Right lobe of liver (tissue), 6 donors: ENCODE results near the gene SPRR2F. TPM values are rescaled to one million over a fixed set of nuclear protein-coding genes. Genes with fewer than 3 reads are reported as not detected.

ENCODE experiments used
- ATAC-seq, 4 donors: fragments of 200-7000 bp; cut with Tn5 transposase; one replicate each; pipeline ENCODE4 v1.9.1; 2020; ENCODE audit warnings: mild to moderate bottlenecking in 4 of 4, moderate library complexity in 4 of 4
- DNase-seq, 3 donors: peaks; one replicate each; pipeline ENCODE4 v3.0.0-alpha.2; 2020
- H3K27ac ChIP-seq, 3 donors: fragments of 200-600 bp; one replicate each; pipeline ENCODE4 v1.8.0; 2022
- H3K27me3 ChIP-seq, 2 donors: fragments of 200-600 bp; one replicate each; pipeline ENCODE4 v1.8.0; 2022
- H3K36me3 ChIP-seq, 4 donors: fragments of 200-600 bp; sonication (generic) in 1 of 4; one replicate each; pipeline versions ENCODE4 v1.5.1 to v1.8.0; 2017 to 2022; ENCODE audit warnings: control low read depth in 1 of 4
- H3K4me1 ChIP-seq, 4 donors: fragments of 200-600 bp; sonication (generic) in 1 of 4; one replicate each; pipeline versions ENCODE4 v1.5.1 to v1.8.0; 2017 to 2022; ENCODE audit warnings: control low read depth in 1 of 4
- H3K4me3 ChIP-seq, 3 donors: fragments of 200-600 bp; one replicate each; pipeline ENCODE4 v1.8.0; 2022
- H3K9me3 ChIP-seq, 4 donors: fragments of 200-600 bp; sonication (generic) in 1 of 4; one replicate each; pipeline versions ENCODE4 v1.5.1 to v1.8.0; 2017 to 2022; ENCODE audit warnings: control low read depth in 1 of 4
- CTCF ChIP-seq, 4 donors: fragments of 200-600 bp in 3 of 4; fragments of 450-650 bp in 1 of 4; IDR thresholded peaks; one replicate each; pipeline versions ENCODE4 v1.5.1 to v1.8.0; 2016 to 2022; ENCODE audit warnings: antibody characterized with exemption in 4 of 4, mild to moderate bottlenecking in 2 of 4
- POLR2A ChIP-seq: fragments of 450-650 bp; IDR thresholded peaks from one replicate; pipeline ENCODE4 v1.6.1; 2017; ENCODE audit warnings: antibody characterized with exemption, mild to moderate bottlenecking
- WGBS: methylation state at CpG from one replicate; pipeline ENCODE4 v1.1.6; 2018; ENCODE audit warnings: low coverage, low lambda C conversion rate; ENCODE audit not compliant: insufficient coverage; ENCODE audit errors: missing lambda C conversion rate; 5-methylcytosine and 5-hydroxymethylcytosine counted together
- intact Hi-C, 2 donors: fragments of 100-400 bp; cut with DNase I; formaldehyde crosslinking; loops; one replicate each; pipeline versions ENCODE4 v1.11.2 to v1.14.1; 2022
- small RNA-seq, 2 experiments: library from RNA; depleted of rRNA; stranded (forward); fragments of <200 nt; gene quantifications; one replicate each; pipeline ENCODE3, GENCODE V24; 2016
- total RNA-seq, 6 experiments: library from RNA; depleted of rRNA in 2 of 6; stranded (reverse); fragments of >200 nt in 2 of 6; fragmentation: NEBNext Ultra II Directional in 3 of 6; extraction: Animal tissue kit (Norgen Biotek cat#: 25700) in 3 of 6; gene quantifications; one replicate each; pipeline versions ENCODE4 v1.1.0 to v1.2.4, GENCODE V29; 2016 to 2023
- donor health status: DM: no; HTN: yes; CAD: no.
- donor health status: DM: no; HTN: no; CAD: no.
- donor health status: DM: no; HTN: no; CAD: no.
- donor health status: DM: no; HTN: yes; CAD: no.
- donor health status: DM: no; HTN: yes; CAD: no.

SPRR2F gene
- total RNA-seq, 6 experiments from 2014 or later: not detected

- Histone ChIP-seq H3K4me3 (no peak overlapping the region), H3K9me3 (no peaks in the 10 kb centered on the region), H3K27me3 (no peaks in the 10 kb centered on the region), H3K36me3 (no peaks in the 10 kb centered on the region), H3K27ac (no peak overlapping the region), H3K4me1 (no peaks in the 10 kb centered on the region)
- ATAC-seq: no peak
- TF ChIP-seq POLR2A: no peak
- TF ChIP-seq CTCF (IDR thresholded peaks at IDR 0.05): no peak
- WGBS: 65% methylated on average over 3 of the region's 3 CpGs
- no peak for DNase-seq
- intact Hi-C loops: no loop called here
Measured at GRCh38 chr1:153081736-153082135, 31.6 kb downstream of the SPRR2F start.

- no peak for TF ChIP-seq POLR2A
- no peak for TF ChIP-seq CTCF (IDR thresholded peaks at IDR 0.05)
- Histone ChIP-seq H3K27me3 (no peaks in the 10 kb centered on the region), H3K27ac (no peak overlapping the region), H3K36me3 (no peaks in the 10 kb centered on the region), H3K4me3 (no peak overlapping the region), H3K4me1 (no peaks in the 10 kb centered on the region), H3K9me3 (no peaks in the 10 kb centered on the region)
- DNase-seq (no peak), ATAC-seq (no peak)
- intact Hi-C loops: no loop called here
- 29% methylated on average over 2 of the region's 5 CpGs for WGBS
Measured at GRCh38 chr1:153072806-153073726, 40.2 kb downstream of the SPRR2F start.

- no peak for DNase-seq
- no peak for TF ChIP-seq CTCF (IDR thresholded peaks at IDR 0.05)
- no peak for TF ChIP-seq POLR2A
- Histone ChIP-seq H3K27ac (no peak within 1 kb of the TSS), H3K9me3 (no peaks in the 10 kb centered on the region), H3K36me3 (no peaks in the 10 kb centered on the region), H3K4me3 (no peak within 1 kb of the TSS), H3K27me3 (no peaks in the 10 kb centered on the region), H3K4me1 (no peaks in the 10 kb centered on the region)
- 35% methylated on average over 2 of the region's 2 CpGs for WGBS
- no peak for ATAC-seq
- intact Hi-C loops: no loop called here
Measured at GRCh38 chr1:153071511-153071910, 41.8 kb downstream of the SPRR2F start, which contains the start of gene SPRR2B. SPRR2B (minus strand) TSS chr1:153071611; CDS start chr1:153070839, 772 bp downstream.

- ATAC-seq: no peak
- H3K4me3 ChIP-seq: no peak overlapping the region
- no peak overlapping the region for H3K27ac ChIP-seq
- H3K4me1 ChIP-seq: no peaks in the 10 kb centered on the region
- no peaks in the 10 kb centered on the region for H3K9me3 ChIP-seq
- no peaks in the 10 kb centered on the region for H3K27me3 ChIP-seq
- intact Hi-C loops: no loop called here
- H3K36me3 ChIP-seq: no peaks in the 10 kb centered on the region
- TF ChIP-seq CTCF (IDR thresholded peaks at IDR 0.05): no peak
- no peak for TF ChIP-seq POLR2A
- 36% methylated on average over 2 of the region's 2 CpGs for WGBS
- no peak for DNase-seq
Measured at GRCh38 chr1:153070243-153070642, 43.1 kb downstream of the SPRR2F start.

Small RNA genes lying within 50 kb of the gene (small RNA-seq; reads per million reads assigned to genes)
- gene SPRR2C: 0 reads per million in 2 experiments

Other genes with a start within 250 kb of the SPRR2F start
- not detected for gene SMCP, start 235.2 kb downstream of the SPRR2F start, total RNA-seq
- not detected for gene IVL, start 205.0 kb downstream of the SPRR2F start, total RNA-seq
- gene SPRR5, start 166.3 kb downstream of the SPRR2F start, total RNA-seq: not detected
- gene SPRR4, start 142.9 kb downstream of the SPRR2F start, total RNA-seq: not detected
- not detected for gene SPRR1A, start 129.4 kb downstream of the SPRR2F start, total RNA-seq
- gene SPRR3, start 111.8 kb downstream of the SPRR2F start, total RNA-seq: under 1 TPM in 1 of 6 experiments, not detected in 5; 0.31 TPM
- gene SPRR1B, start 82.3 kb downstream of the SPRR2F start, total RNA-seq: not detected
- gene SPRR2D, start 72.4 kb downstream of the SPRR2F start, total RNA-seq: not detected
- under 1 TPM in 1 of 6 experiments, not detected in 5; 0.40 TPM for gene SPRR2A, start 56.0 kb downstream of the SPRR2F start, total RNA-seq
- gene SPRR2B, start 41.9 kb downstream of the SPRR2F start, total RNA-seq: not detected
- not detected for gene SPRR2E, start 19.0 kb downstream of the SPRR2F start, total RNA-seq
- not detected for gene SPRR2G, start 37.4 kb upstream of the SPRR2F start, total RNA-seq
- not detected for gene LELP1, start 89.9 kb upstream of the SPRR2F start, total RNA-seq
- not detected for gene PRR9, start 104.1 kb upstream of the SPRR2F start, total RNA-seq
- gene LORICRIN, start 146.2 kb upstream of the SPRR2F start, total RNA-seq: not detected
- not detected for gene PGLYRP3, start 199.4 kb upstream of the SPRR2F start, total RNA-seq
- gene PGLYRP4, start 235.3 kb upstream of the SPRR2F start, total RNA-seq: not detected
- 10 to 100 TPM; 34.3 to 96.8 (median 64.5) TPM for gene S100A9, start 244.3 kb upstream of the SPRR2F start, total RNA-seq